WTC11 (cell line): ENCODE results near the gene SLC24A3. TPM values are rescaled to one million over a fixed set of nuclear protein-coding genes. Genes with fewer than 3 reads are reported as not detected.

ENCODE experiments used
- ATAC-seq: fragments of 200-7000 bp; cut with Tn5 transposase; 2 replicates; pipeline ENCODE4 v1.10.0; 2021; ENCODE audit warnings: mild to moderate bottlenecking, moderate library complexity
- CTCF ChIA-PET: fragments of 300-600 bp; sonication (Branson Sonifier 250); formaldehyde crosslinking; loops from one replicate; lab custom pipeline; 2021; ENCODE audit warnings: antibody characterized with exemption; lab: Charles Lee
- POLR2A ChIA-PET: fragments of 350-600 bp; sonication (Branson Sonifier 250); formaldehyde crosslinking; loops from one replicate; lab custom pipeline; 2021; ENCODE audit warnings: antibody characterized with exemption; lab: Charles Lee
- DNase-seq: peaks from one replicate; pipeline ENCODE4 v3.0.0; 2021; ENCODE audit warnings: low spot score
- H3K27ac Mint-ChIP-seq: 2 replicates; pipeline ENCODE4 v1.8.0; 2021; ENCODE audit warnings: mixed read lengths
- H3K27me3 Mint-ChIP-seq: 2 replicates; pipeline ENCODE4 v1.8.0; 2021; ENCODE audit warnings: low read depth, mild to moderate bottlenecking, moderate library complexity, mixed read lengths
- H3K36me3 Mint-ChIP-seq: 2 replicates; pipeline ENCODE4 v1.8.0; 2021; ENCODE audit warnings: mixed read lengths
- H3K4me1 Mint-ChIP-seq: 2 replicates; pipeline ENCODE4 v1.8.0; 2022; ENCODE audit warnings: mixed read lengths
- H3K4me3 Mint-ChIP-seq: 2 replicates; pipeline ENCODE4 v1.8.0; 2021; ENCODE audit warnings: mild to moderate bottlenecking, moderate library complexity, mixed read lengths
- H3K9me3 Mint-ChIP-seq: 2 replicates; pipeline ENCODE4 v1.8.0; 2021; ENCODE audit warnings: mixed read lengths
- AR ChIP-seq: fragments of 250-450 bp; sonication (Bioruptor Pico); IDR thresholded peaks from 2 replicates; pipeline ENCODE4 v1.9.0; 2021; ENCODE audit warnings: mild to moderate bottlenecking
- CBFB ChIP-seq: sonication (generic); formaldehyde crosslinking; IDR thresholded peaks from 2 replicates; pipeline ENCODE4 v1.8.1; 2022; ENCODE audit warnings: mild to moderate bottlenecking, low read depth, missing genetic modification reagents
- CTCF ChIP-seq: fragments of 200-600 bp; IDR thresholded peaks from 2 replicates; pipeline ENCODE4 v1.8.0; 2022; ENCODE audit warnings: antibody characterized with exemption
- E2F4 ChIP-seq: sonication (generic); formaldehyde crosslinking; IDR thresholded peaks from 2 replicates; pipeline ENCODE4 v1.8.1; 2022; ENCODE audit warnings: low read depth, mild to moderate bottlenecking, moderate library complexity, missing genetic modification reagents, borderline replicate concordance
- ESRRA ChIP-seq: sonication (generic); formaldehyde crosslinking; IDR thresholded peaks from 2 replicates; pipeline ENCODE4 v1.8.1; 2022; ENCODE audit warnings: mild to moderate bottlenecking, missing genetic modification reagents, borderline replicate concordance
- ETV6 ChIP-seq: sonication (generic); formaldehyde crosslinking; IDR thresholded peaks from 2 replicates; pipeline ENCODE4 v1.8.1; 2022; ENCODE audit warnings: mild to moderate bottlenecking, missing genetic modification reagents
- FOXJ3 ChIP-seq: sonication (generic); formaldehyde crosslinking; IDR thresholded peaks from 2 replicates; pipeline ENCODE4 v1.9.0; 2021; ENCODE audit warnings: missing genetic modification reagents, mild to moderate bottlenecking, borderline replicate concordance
- FOXP1 ChIP-seq: sonication (generic); formaldehyde crosslinking; IDR thresholded peaks from 2 replicates; pipeline ENCODE4 v1.8.0; 2022; ENCODE audit warnings: missing genetic modification reagents, mild to moderate bottlenecking, moderate library complexity, borderline replicate concordance
- GTF2I ChIP-seq: fragments of 250-450 bp; sonication (Bioruptor Pico); conservative IDR thresholded peaks from 2 replicates; pipeline ENCODE4 v1.4.0; 2021; ENCODE audit warnings: mild to moderate bottlenecking
- HMGA2 ChIP-seq: fragments of 250-450 bp; sonication (Bioruptor Pico); IDR thresholded peaks from 2 replicates; pipeline ENCODE4 v1.4.0; 2021; ENCODE audit warnings: mild to moderate bottlenecking, moderate library complexity
- IRF1 ChIP-seq: sonication (generic); formaldehyde crosslinking; IDR thresholded peaks from 2 replicates; pipeline ENCODE4 v1.8.0; 2023; ENCODE audit warnings: missing genetic modification reagents
- JAZF1 ChIP-seq: fragments of 250-450 bp; sonication (Bioruptor Pico); IDR thresholded peaks from 2 replicates; pipeline ENCODE4 v1.9.0; 2021; ENCODE audit warnings: moderate library complexity, mild to moderate bottlenecking, inconsistent platforms
- NR2C2 ChIP-seq: sonication (generic); formaldehyde crosslinking; IDR thresholded peaks from 2 replicates; pipeline ENCODE4 v1.8.0; 2022; ENCODE audit warnings: mild to moderate bottlenecking, missing genetic modification reagents
- TCF7 ChIP-seq: sonication (generic); formaldehyde crosslinking; IDR thresholded peaks from 2 replicates; pipeline ENCODE4 v1.8.0; 2022; ENCODE audit warnings: mild to moderate bottlenecking, low read depth, missing genetic modification reagents, moderate library complexity
- USF1 ChIP-seq: sonication (generic); formaldehyde crosslinking; IDR thresholded peaks from 2 replicates; pipeline ENCODE4 v1.8.0; 2022; ENCODE audit warnings: mild to moderate bottlenecking, missing genetic modification reagents
- ZNF232 ChIP-seq: sonication (generic); formaldehyde crosslinking; IDR thresholded peaks from 2 replicates; pipeline ENCODE4 v1.8.0; 2022; ENCODE audit warnings: mild to moderate bottlenecking, missing genetic modification reagents
- ZNF396 ChIP-seq: fragments of 250-450 bp; sonication (Bioruptor Pico); IDR thresholded peaks from 2 replicates; pipeline ENCODE4 v1.8.0; 2021; ENCODE audit warnings: mild to moderate bottlenecking, moderate library complexity, borderline replicate concordance
- ZNF425 ChIP-seq: fragments of 250-450 bp; sonication (Bioruptor Pico); conservative IDR thresholded peaks from 2 replicates; pipeline ENCODE4 v1.9.0; 2021; ENCODE audit warnings: mild to moderate bottlenecking
- total RNA-seq: library from RNA; stranded (reverse); gene quantifications from 3 replicates; pipeline ENCODE4 v1.2.3, GENCODE V29; 2021

Gene SLC24A3
- total RNA-seq, 1 experiment from 2014 or later, result 5.7 TPM

- TF ChIP-seq CTCF, result no peak
Measured at GRCh38 chr20:19515074-19515473, 302.6 kb downstream of the SLC24A3 start (continued).

- CTCF ChIA-PET, result no interaction called here
Measured at GRCh38 chr20:19519466-19519865, 307.0 kb downstream of the SLC24A3 start.

More at GRCh38 chr20:19519466-19519865, 307.0 kb downstream of the SLC24A3 start:
- H3K27me3 Mint-ChIP-seq, result no peaks in the 10 kb centered on the region
- POLR2A ChIA-PET, result no interaction called here
- ATAC-seq, result no peak
- H3K4me3 Mint-ChIP-seq, result no peak overlapping the region
- H3K27ac Mint-ChIP-seq, result no peak overlapping the region
- H3K36me3 Mint-ChIP-seq, result no peaks in the 10 kb centered on the region
- H3K4me1 Mint-ChIP-seq, result no peaks in the 10 kb centered on the region
- TF ChIP-seq ZNF425 (CRISPR knock-in tag), result no peak
- no peak for TF ChIP-seq NR2C2 (CRISPR knock-in tag)
- TF ChIP-seq E2F4, result no peak
- no peak for TF ChIP-seq FOXP1 (CRISPR knock-in tag)
- no peak for TF ChIP-seq ZNF232 (CRISPR knock-in tag)
- TF ChIP-seq CBFB (CRISPR knock-in tag), result no peak
- TF ChIP-seq IRF1 (CRISPR knock-in tag), result no peak
- TF ChIP-seq ESRRA (CRISPR knock-in tag), result no peak
- TF ChIP-seq AR (CRISPR knock-in tag), result no peak
- TF ChIP-seq ZNF396, result no peak
- TF ChIP-seq TCF7, result no peak
- TF ChIP-seq USF1, result no peak
- no peak for TF ChIP-seq GTF2I (CRISPR knock-in tag)
- TF ChIP-seq JAZF1 (CRISPR knock-in tag), result no peak
- TF ChIP-seq HMGA2, result no peak
- TF ChIP-seq ETV6, result no peak
- no peak for TF ChIP-seq FOXJ3 (CRISPR knock-in tag)
- TF ChIP-seq, all 79 proteins: peak for 0
- H3K9me3 Mint-ChIP-seq, result peaks cover 18% of the 10 kb centered on the region
- DNase-seq, result no peak
